KMS-11 (cell line): ENCODE results near the gene RNF40.

Source experiments
- H2AFZ ChIP-seq: fragments of 200-600 bp; sonication (generic); 2 replicates; pipeline ENCODE4 v1.6.1; 2016; ENCODE audit warnings: antibody characterized with exemption, mixed run types, low read depth
- H3K27ac ChIP-seq: fragments of 200-600 bp; sonication (generic); 2 replicates; pipeline ENCODE4 v1.6.1; 2016; ENCODE audit warnings: mild to moderate bottlenecking, mixed run types
- H3K27me3 ChIP-seq: fragments of 200-600 bp; sonication (generic); 2 replicates; pipeline ENCODE4 v1.6.1; 2017; ENCODE audit warnings: mild to moderate bottlenecking, low read depth, mixed run types, moderate library complexity; ENCODE audit not compliant: insufficient read depth
- H3K36me3 ChIP-seq: fragments of 200-600 bp; sonication (generic); 2 replicates; pipeline ENCODE4 v1.6.1; 2017; ENCODE audit warnings: mild to moderate bottlenecking, mixed run types; ENCODE audit not compliant: insufficient read depth
- H3K4me1 ChIP-seq: fragments of 200-600 bp; sonication (generic); 2 replicates; pipeline ENCODE4 v1.6.1; 2016; ENCODE audit warnings: mild to moderate bottlenecking, low read depth, mixed run types; ENCODE audit not compliant: poor library complexity, severe bottlenecking
- H3K4me2 ChIP-seq: fragments of 200-600 bp; sonication (generic); 2 replicates; pipeline ENCODE4 v1.7.0; 2016; ENCODE audit warnings: mild to moderate bottlenecking, mixed run types
- H3K4me3 ChIP-seq: fragments of 200-600 bp; sonication (generic); IDR thresholded peaks from 2 replicates; pipeline ENCODE4 v1.6.1; 2017; ENCODE audit warnings: low read depth, low read length, mixed read lengths; ENCODE audit not compliant: insufficient read depth
- H3K79me2 ChIP-seq: fragments of 200-600 bp; sonication (generic); 2 replicates; pipeline ENCODE4 v1.6.1; 2016; ENCODE audit warnings: low read depth, mixed run types; ENCODE audit not compliant: insufficient read depth
- H3K9ac ChIP-seq: fragments of 200-600 bp; sonication (generic); 2 replicates; pipeline ENCODE4 v1.6.1; 2016; ENCODE audit warnings: mild to moderate bottlenecking, mixed run types
- H4K20me1 ChIP-seq: fragments of 200-600 bp; sonication (generic); 2 replicates; pipeline ENCODE4 v1.6.1; 2016; ENCODE audit warnings: mild to moderate bottlenecking, mixed run types; ENCODE audit not compliant: insufficient read depth
- CTCF ChIP-seq: fragments of 200-600 bp; sonication (generic); conservative IDR thresholded peaks from 2 replicates; pipeline ENCODE4 v1.6.1; 2017; ENCODE audit warnings: low read depth, mild to moderate bottlenecking, antibody characterized with exemption, low read length, moderate library complexity, mixed read lengths

Gene RNF40

GRCh38 chr16:30753596-30753995 is 8.5 kb upstream of the RNF40 start:
- Histone ChIP-seq H3K36me3 (no peaks in the 10 kb centered on the region; the same call in 1 of the 2 replicates), H3K27me3 (no peaks in the 10 kb centered on the region), H2AFZ (no peak overlapping the region), H4K20me1 (no peaks in the 10 kb centered on the region), H3K9ac (no peak overlapping the region), H3K27ac (no peak overlapping the region), H3K4me2 (no peak overlapping the region), H3K4me3 (no peak overlapping the region), H3K4me1 (peaks cover 9% of the 10 kb centered on the region), H3K79me2 (peaks cover 15% of the 10 kb centered on the region; the same call in 1 of the 2 replicates)
- no peak for TF ChIP-seq CTCF

- no peak overlapping the region for H3K4me3 ChIP-seq
- H2AFZ ChIP-seq, result no peak overlapping the region
- no peaks in the 10 kb centered on the region for H3K79me2 ChIP-seq
- no peak overlapping the region for H3K27ac ChIP-seq
- H3K4me1 ChIP-seq, result peaks cover 8% of the 10 kb centered on the region
- H3K4me2 ChIP-seq, result no peak overlapping the region
- no peak for TF ChIP-seq CTCF
- no peaks in the 10 kb centered on the region for H4K20me1 ChIP-seq
- no peaks in the 10 kb centered on the region for H3K27me3 ChIP-seq
- H3K9ac ChIP-seq, result no peak overlapping the region
- no peaks in the 10 kb centered on the region; the same call in 1 of the 2 replicates for H3K36me3 ChIP-seq
These were observed 6.0 kb upstream of the RNF40 start for GRCh38 chr16:30755955-30756780.

- Histone ChIP-seq H3K79me2 (no peaks in the 10 kb centered on the region), H3K4me3 (no peak overlapping the region), H3K27me3 (no peaks in the 10 kb centered on the region), H3K4me1 (peaks cover 8% of the 10 kb centered on the region), H3K4me2 (no peak overlapping the region), H2AFZ (no peak overlapping the region), H3K9ac (no peak overlapping the region), H3K27ac (no peak overlapping the region), H4K20me1 (no peaks in the 10 kb centered on the region), H3K36me3 (no peaks in the 10 kb centered on the region; the same call in 1 of the 2 replicates)
- TF ChIP-seq CTCF, result no peak
These were observed 5.4 kb upstream of the RNF40 start for GRCh38 chr16:30756781-30757100.

GRCh38 chr16:30757316-30757715 is 4.8 kb upstream of the RNF40 start:
- Histone ChIP-seq H3K4me2 (no peak overlapping the region), H3K4me3 (no peak overlapping the region), H3K4me1 (peaks cover 8% of the 10 kb centered on the region), H3K36me3 (no peaks in the 10 kb centered on the region; the same call in 1 of the 2 replicates), H2AFZ (no peak overlapping the region), H3K27me3 (no peaks in the 10 kb centered on the region), H3K27ac (no peak overlapping the region), H3K9ac (no peak overlapping the region), H3K79me2 (peaks cover 2% of the 10 kb centered on the region; the same call in 1 of the 2 replicates), H4K20me1 (no peaks in the 10 kb centered on the region)
- no peak for TF ChIP-seq CTCF
